Stimulated activated naive CD4-positive, alpha-beta T cell (primary cell): ENCODE results near the gene RAB11FIP4.
A peak's percentile ranks its signal among the peaks of the same experiment; 100 is the strongest.
"Not testable (repeated sequence)": the region's sequence is repeated elsewhere in the genome, so short reads cannot be mapped to it uniquely, and the experiment has no call there.

ENCODE experiments used
- DNase-seq, 6 experiments: peaks; one replicate each; lab custom pipeline; 2025; lab: John Stamatoyannopoulos, UW

RAB11FIP4 gene

GRCh38 chr17:31391496-31391949 is at the start of gene RAB11FIP4:
TSS of gene RAB11FIP4 (plus strand) at chr17:31391675. CDS start at chr17:31391853, 178 bp downstream.
- peak in 1 of 6 experiments; percentile 13 for DNase-seq

GRCh38 chr17:31345191-31345747 is 46.2 kb upstream of the RAB11FIP4 start:
- not testable (repeated sequence) for DNase-seq

GRCh38 chr17:31349454-31349853 is 42.0 kb upstream of the RAB11FIP4 start:
- DNase-seq, result no peak

GRCh38 chr17:31355935-31356334 is 35.5 kb upstream of the RAB11FIP4 start:
- DNase-seq, result no peak

- DNase-seq, result no peak
Observed at GRCh38 chr17:31357091-31357490, 34.4 kb upstream of the RAB11FIP4 start.

GRCh38 chr17:31357839-31358394 is 33.6 kb upstream of the RAB11FIP4 start:
- DNase-seq, result no peak

GRCh38 chr17:31364012-31364411 is 27.5 kb upstream of the RAB11FIP4 start:
- DNase-seq, result no peak

GRCh38 chr17:31366088-31366487 is 25.4 kb upstream of the RAB11FIP4 start:
- no peak for DNase-seq

- DNase-seq, result no peak
Observed at GRCh38 chr17:31369266-31369665, 22.2 kb upstream of the RAB11FIP4 start.

GRCh38 chr17:31371511-31372097 is 19.9 kb upstream of the RAB11FIP4 start:
- DNase-seq, result no peak

- peak in 3 of 6 experiments; percentile 38 to 71 (median 64) for DNase-seq
Observed at GRCh38 chr17:31373150-31374093, 18.1 kb upstream of the RAB11FIP4 start.

GRCh38 chr17:31374094-31374447 is 17.4 kb upstream of the RAB11FIP4 start:
- DNase-seq, result no peak

- no peak for DNase-seq
Observed at GRCh38 chr17:31374503-31374902, 17.0 kb upstream of the RAB11FIP4 start.

- DNase-seq, result no peak
Observed at GRCh38 chr17:31378638-31379037, 12.8 kb upstream of the RAB11FIP4 start.

GRCh38 chr17:31379597-31380205 is 11.8 kb upstream of the RAB11FIP4 start:
- DNase-seq, result no peak

GRCh38 chr17:31381165-31381668 is 10.3 kb upstream of the RAB11FIP4 start:
- DNase-seq, result no peak

GRCh38 chr17:31382668-31383275 is 8.7 kb upstream of the RAB11FIP4 start:
- DNase-seq, result not testable (repeated sequence)

GRCh38 chr17:31383488-31383887 is 8.0 kb upstream of the RAB11FIP4 start:
- not testable (repeated sequence) for DNase-seq

GRCh38 chr17:31385428-31386285 is 5.8 kb upstream of the RAB11FIP4 start:
- no peak for DNase-seq

GRCh38 chr17:31386542-31387075 is 4.9 kb upstream of the RAB11FIP4 start:
- DNase-seq, result no peak
